ENCODE measurements around the gene ANXA5. TPM values are rescaled to one million over a fixed set of nuclear protein-coding genes. Genes with fewer than 3 reads are reported as not detected.
"Not testable (repeated sequence)": the region's sequence is repeated elsewhere in the genome, so short reads cannot be mapped to it uniquely, and the experiment has no call there.

The ANXA5 gene
- total and polyA plus RNA-seq, 2 of the 4 experiments (the other 2 are of a cell fraction): 780 to 1,448 TPM

- H3K4ac ChIP-seq (ENCODE audit: low read depth, low read length); H2AFZ ChIP-seq (replicated peaks; ENCODE audit: low read length, poor library complexity); DNase-seq; H3K23ac ChIP-seq (ENCODE audit: low read depth, low read length); H2BK120ac ChIP-seq (ENCODE audit: low read depth, low read length); H3K4me2 ChIP-seq (ENCODE audit: low read depth, low read length); in situ Hi-C loops (cut with MboI; ENCODE audit: low sequenced_read_pairs); H3K56ac ChIP-seq (ENCODE audit: extremely low read depth, insufficient read depth, low read length); H3K9ac ChIP-seq (ENCODE audit: low read depth, low read length); intact Hi-C loops (cut with micrococcal nuclease); H2BK20ac ChIP-seq (ENCODE audit: low read depth, low read length); H3K27ac ChIP-seq (ENCODE audit: insufficient read depth, low read length); H2BK15ac ChIP-seq (ENCODE audit: low read depth, low read length); H2AK5ac ChIP-seq (ENCODE audit: low read depth, low read length); H3K9me3 ChIP-seq (ENCODE audit: control insufficient read depth, insufficient read depth, low read length); H3K14ac ChIP-seq (replicated peaks; ENCODE audit: low read depth, low read length); H3K4me1 ChIP-seq (ENCODE audit: control insufficient read depth, insufficient read depth, low read length); H3K9me1 ChIP-seq (ENCODE audit: insufficient read depth, low read length); CTCF ChIA-PET; H3K36me3 ChIP-seq (ENCODE audit: control insufficient read depth, insufficient read depth, low read length); H4K5ac ChIP-seq (ENCODE audit: low read depth, low read length); ATAC-seq (ENCODE audit: low read depth); H4K8ac ChIP-seq (ENCODE audit: low read depth in 2 of 2, low read length in 2 of 2); H2AK9ac ChIP-seq (replicated peaks; ENCODE audit: low read depth, low read length, poor library complexity); BruUV-seq (replicated peaks); H4K20me1 ChIP-seq (ENCODE audit: insufficient read depth, low read length); H3K79me1 ChIP-seq (ENCODE audit: low read depth in 1 of 2, low read length in 2 of 2); POLR2A ChIA-PET (ENCODE audit: unreplicated experiment); H2BK5ac ChIP-seq (ENCODE audit: low read depth, low read length, poor library complexity, severe bottlenecking); H3K4me3 ChIP-seq (ENCODE audit: insufficient read depth, low read depth, low read length); H4K91ac ChIP-seq (ENCODE audit: insufficient read depth, low read depth, low read length); H3K27me3 ChIP-seq (ENCODE audit: control insufficient read depth, insufficient read depth, low read length); H3K18ac ChIP-seq (ENCODE audit: low read depth, low read length): not testable (repeated sequence)
- no CpG with 5 or more reads among the region's 10 CpGs for WGBS, 2 experiments (ENCODE audit: extremely low coverage in 2 of 2, insufficient read length in 1 of 2)
- dilution Hi-C loops (cut with HindIII; ENCODE audit: low sequenced_read_pairs, unreplicated experiment): loop anchor here (10.0 kb wide), 1 partner anchor 154 kb away; no protein-coding TSS in a partner anchor
Measured at GRCh38 chr4:121660175-121660933, 36.4 kb downstream of the ANXA5 start.
